Ureter (tissue), 1 donor: Measurements from ENCODE around the gene LRP2BP. TPM values are rescaled to one million over a fixed set of nuclear protein-coding genes. Genes with fewer than 3 reads are reported as not detected.
"Not testable (repeated sequence)": the region's sequence is repeated elsewhere in the genome, so short reads cannot be mapped to it uniquely, and the experiment has no call there.

Source experiments
- DNase-seq: peaks from one replicate; pipeline ENCODE4 v3.0.0-alpha.2; 2020; ENCODE audit warnings: low spot score
- total RNA-seq: library from RNA; stranded (reverse); gene quantifications from one replicate; pipeline ENCODE4 v1.2.4, GENCODE V29; 2023
- donor health status: DM: yes; HTN: yes; CAD: no.

Gene LRP2BP
- total RNA-seq, 1 donor from 2014 or later = 2.1 TPM

DNA sequence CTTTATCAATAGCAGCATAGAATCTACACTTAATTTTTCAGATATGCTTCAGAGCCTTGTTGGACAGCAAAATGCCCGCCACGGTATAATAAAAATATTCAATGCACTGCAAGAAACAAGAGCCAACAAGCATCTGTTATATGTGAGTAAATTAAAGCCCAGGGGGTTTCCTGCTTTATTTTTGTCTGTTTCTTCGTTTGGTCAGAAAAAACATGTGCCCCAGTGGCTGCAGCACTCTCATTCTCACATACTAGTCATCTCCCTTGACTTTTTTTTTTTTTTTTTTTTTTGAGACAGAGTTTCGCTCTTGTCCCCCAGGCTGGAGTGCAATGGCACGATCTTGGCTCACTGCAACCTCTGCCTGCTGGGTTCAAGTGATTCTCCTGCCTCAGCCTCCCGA is 33.2 kb downstream of the LRP2BP start:
- not testable (repeated sequence) for DNase-seq

- DNase-seq = no peak
Observed at GRCh38 chr4:185361872-185362271, 33.9 kb downstream of the LRP2BP start.

DNA sequence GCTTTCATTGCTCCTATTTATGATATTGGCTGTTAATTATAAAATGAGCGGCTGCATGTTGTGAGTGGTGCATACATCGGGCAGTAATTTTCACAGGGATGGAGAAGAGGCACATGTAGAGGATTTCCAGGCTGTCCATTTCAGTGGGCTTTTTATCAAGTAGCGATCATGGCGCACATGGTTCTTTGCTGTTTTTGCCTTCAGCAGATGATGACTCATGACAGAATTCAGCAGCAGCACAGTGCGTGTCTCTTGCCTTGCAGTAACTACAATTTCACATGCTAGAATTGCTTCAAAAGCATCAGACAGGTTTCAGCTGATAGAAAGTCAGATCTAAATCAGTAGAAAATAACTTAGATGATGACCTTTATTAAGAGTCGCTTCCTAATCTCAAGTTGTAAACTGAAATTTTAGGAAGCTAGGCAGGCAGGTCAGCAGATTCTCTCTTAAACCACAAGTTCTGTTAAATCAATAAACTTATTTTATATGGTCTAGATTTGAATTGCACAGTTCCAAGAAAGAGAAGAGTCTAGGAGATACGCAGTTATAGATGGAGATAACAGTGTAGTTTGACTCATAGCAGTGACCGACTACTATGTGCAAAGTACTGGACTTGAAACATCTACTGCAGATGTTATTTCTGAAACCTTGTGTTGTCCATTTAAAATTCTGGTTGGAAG is 35.8 kb downstream of the LRP2BP start:
- no peak for DNase-seq

DNA sequence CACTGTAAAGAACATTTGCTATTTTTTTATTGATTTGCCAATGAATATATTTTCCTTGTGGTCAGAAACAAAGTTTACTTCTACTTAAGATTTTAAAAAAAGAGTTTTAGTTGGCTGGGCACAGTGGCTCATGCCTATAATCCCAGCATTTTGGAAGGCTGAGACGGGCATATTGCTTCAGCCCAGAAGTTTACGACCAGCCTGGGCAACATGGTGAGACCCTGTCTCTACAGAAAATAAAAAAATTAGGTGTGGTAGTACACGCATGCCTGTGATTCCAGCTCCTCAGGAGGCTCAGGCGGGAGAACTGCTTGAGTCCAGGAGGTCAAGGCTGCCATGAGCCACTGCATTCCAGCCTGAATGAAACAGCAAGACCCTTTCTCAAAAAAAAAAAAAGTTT is 36.8 kb downstream of the LRP2BP start:
- DNase-seq = no peak

- no peak for DNase-seq
Observed at GRCh38 chr4:185358514-185358913, 37.2 kb downstream of the LRP2BP start.

DNA sequence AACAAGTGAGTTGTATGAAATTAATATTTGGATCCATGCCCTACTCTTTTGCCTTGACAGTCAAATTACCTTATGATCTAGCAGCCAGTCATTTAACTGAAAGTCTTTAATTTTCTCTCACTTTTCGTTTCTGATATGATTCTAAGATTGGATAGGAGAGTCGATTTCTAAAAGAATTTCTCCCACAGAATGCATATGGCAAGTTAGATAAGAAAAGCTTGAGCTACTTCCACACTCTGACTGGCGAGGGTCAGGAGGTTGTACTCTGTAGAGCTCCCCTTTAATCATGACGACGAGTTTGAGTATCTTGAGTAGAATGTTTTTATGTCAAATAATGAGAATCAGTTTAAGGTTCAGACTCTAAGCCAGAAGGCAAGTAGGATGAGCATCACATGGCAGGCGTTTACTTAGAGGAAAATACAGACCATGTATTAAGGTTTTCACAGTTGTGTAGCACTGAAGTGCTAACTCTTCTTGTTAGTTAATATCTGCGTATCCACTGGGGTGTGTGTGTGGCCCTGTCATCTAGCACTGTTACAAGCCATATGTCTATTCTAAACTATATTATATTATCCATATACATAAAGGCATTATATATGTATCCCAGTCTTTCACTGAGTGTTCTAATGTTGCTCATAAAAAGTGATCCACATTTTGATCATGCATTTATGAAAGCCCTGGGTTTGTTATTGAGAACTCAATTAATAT is 37.8 kb downstream of the LRP2BP start:
- no peak for DNase-seq

- no peak for DNase-seq
Observed at GRCh38 chr4:185357211-185357610, 38.5 kb downstream of the LRP2BP start.

DNA sequence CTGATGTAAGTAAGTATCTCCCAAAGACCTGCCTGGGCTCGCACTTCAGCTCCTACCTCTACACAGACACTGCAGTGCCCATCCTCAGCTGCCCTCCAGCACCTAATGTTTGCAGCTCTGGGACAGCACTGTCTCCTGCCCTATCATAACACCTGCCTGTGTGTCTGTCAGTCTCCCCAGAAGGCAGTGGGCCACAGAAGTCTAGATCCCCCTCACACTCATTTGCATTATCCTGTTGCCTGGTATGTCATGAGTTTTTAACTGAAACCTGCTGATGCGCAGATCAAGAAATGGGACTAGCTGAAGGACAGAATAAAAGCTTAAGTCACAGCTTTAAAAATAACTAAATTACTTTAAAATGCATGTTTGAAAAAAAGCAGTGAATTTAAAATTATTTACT is 43.0 kb downstream of the LRP2BP start:
- DNase-seq = no peak

DNA sequence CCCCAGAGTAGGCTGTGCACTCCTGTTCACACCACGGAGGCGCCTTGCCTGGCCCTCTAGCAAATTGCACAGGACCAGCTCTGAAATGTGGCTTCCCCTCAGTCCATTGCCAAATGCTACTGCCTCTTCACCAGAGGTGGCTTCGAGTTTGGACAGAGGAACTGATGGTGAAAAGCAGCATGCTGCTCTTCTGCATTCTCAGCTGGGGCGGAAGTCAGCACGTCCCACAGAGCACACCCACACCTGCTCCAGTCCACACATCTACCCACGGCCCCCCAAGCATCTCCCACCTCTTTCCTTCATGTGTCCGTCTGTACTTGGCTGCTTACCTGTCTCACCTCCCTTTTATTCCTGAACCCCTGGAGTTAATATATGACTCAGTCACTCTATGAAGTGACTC is 43.5 kb downstream of the LRP2BP start:
- DNase-seq = no peak

GRCh38 chr4:185351691-185352090 is 44.0 kb downstream of the LRP2BP start:
- no peak for DNase-seq

- no peak for DNase-seq
Observed at GRCh38 chr4:185346975-185347601, 48.6 kb downstream of the LRP2BP start.

GRCh38 chr4:185344743-185345538 is 50.8 kb downstream of the LRP2BP start:
- DNase-seq = no peak

- no peak for DNase-seq
Observed at GRCh38 chr4:185343726-185344581, 51.8 kb downstream of the LRP2BP start.

GRCh38 chr4:185341841-185342240 is 53.9 kb downstream of the LRP2BP start:
- DNase-seq = no peak

DNA sequence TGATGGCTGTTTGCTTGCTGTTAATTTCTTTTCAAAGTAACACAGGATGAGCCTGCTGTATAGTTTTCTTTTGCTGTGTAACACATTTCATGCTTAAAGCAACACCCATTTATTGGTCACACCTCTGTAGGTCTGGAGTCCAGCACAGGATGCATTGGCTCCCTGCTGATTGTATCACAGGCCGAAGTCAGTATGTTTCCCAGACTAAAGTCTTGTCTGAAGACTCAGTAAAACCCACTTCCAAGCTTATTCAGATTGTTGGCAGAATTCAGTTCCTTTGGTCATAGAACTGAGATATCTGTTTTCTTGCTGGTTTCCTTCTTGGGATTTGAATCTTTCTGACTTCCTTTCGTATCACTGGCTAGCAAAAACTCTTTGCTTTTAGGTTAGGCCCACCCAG is 54.3 kb downstream of the LRP2BP start:
- no peak for DNase-seq

DNA sequence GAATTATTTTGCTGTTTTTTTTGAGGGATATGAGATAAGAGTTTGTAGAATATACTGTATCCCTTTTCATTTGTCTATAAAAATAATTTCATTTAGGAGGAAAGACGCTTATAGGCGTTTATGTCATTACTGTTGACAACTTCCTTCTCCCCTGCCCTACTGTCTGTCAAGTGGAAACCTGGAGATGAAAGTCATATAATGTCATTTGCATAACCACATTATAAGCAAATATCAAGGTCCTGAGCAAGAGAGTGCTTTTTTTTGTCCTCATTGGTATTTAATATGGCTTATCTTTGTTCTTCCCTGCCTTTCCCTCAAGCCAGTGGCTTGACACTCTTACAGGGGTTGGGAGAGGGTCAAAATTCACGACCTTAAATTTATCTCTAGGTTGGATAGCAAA is 55.8 kb downstream of the LRP2BP start:
- no peak for DNase-seq

DNA sequence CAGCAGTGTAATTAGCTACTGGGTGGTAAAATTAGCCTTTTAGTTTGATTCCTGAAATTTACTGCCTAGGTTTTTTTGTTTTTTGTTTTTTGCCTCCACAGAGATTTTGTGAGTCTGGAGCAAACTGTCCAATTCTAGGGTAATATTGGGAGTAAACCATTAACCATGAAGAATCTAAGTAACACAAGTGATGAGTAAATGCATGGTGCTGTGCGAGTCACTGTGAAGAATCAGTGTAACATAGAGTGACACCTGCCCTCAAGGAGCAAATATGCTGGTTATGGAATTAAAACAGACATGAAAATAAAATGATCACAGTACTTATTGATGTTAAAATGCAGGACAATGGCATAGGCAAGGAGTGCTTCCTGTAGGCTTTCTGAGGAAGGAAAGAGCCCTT is 60.1 kb downstream of the LRP2BP start:
- no peak for DNase-seq

DNA sequence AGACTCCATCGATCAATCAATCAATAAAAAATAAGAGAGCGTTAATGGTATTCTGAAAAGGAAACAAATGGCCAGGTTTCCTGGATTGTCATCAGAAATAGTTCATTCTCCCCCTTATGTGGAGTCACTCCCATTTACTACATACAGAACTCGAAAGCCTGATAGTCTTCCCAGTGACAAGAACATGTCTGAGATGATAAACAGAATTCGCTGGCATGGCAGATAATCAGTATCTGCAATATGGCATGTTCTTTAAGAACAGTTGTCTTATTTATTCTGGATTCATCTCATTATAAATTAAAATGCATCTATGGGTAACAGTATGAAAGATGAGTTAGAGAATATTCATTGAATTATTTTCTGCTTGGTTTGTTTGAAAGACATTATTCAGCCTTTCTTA is 61.4 kb downstream of the LRP2BP start:
- no peak for DNase-seq

DNA sequence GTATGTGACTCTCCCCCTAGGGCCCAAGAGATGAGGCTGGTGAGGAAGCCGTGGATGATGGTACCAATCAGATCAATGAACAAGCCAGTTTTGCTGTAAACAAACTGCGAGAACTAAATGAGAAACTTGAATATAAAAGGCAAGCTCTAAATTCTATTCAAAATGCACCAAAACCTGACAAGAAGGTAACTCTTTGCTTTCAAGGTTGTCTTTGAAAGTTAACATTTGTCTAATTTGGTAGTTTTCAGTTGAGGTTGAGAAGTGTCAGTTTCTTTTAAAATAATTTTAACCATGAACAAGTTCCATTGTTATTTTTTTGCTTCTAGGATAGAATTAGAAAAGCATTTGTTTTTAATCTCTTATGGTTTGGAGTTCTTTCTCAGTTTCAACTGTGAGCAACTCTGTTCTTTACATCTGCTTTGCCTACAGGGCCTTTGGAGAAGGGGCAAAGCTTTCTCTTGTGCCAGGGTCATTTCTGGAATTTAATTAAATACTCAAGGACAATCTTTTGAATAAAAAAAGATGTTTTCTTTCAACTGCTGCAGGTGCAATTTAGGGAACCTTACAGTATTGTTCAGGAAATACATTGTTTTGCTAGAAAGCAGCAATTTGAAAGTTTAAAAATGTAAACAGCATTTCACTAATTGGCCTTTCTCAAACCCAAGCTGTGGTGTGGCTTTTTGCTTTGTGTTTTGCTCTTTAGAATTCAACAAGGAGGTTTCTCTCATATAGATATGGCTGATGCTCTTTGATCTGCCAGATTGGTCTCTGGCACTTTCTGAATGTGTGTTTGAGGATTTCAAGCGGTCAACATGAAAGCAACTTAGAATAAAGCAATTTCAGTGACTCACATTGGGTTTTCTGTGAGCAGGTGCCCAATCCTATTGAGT is 62.9 kb downstream of the LRP2BP start:
- no peak for DNase-seq

DNA sequence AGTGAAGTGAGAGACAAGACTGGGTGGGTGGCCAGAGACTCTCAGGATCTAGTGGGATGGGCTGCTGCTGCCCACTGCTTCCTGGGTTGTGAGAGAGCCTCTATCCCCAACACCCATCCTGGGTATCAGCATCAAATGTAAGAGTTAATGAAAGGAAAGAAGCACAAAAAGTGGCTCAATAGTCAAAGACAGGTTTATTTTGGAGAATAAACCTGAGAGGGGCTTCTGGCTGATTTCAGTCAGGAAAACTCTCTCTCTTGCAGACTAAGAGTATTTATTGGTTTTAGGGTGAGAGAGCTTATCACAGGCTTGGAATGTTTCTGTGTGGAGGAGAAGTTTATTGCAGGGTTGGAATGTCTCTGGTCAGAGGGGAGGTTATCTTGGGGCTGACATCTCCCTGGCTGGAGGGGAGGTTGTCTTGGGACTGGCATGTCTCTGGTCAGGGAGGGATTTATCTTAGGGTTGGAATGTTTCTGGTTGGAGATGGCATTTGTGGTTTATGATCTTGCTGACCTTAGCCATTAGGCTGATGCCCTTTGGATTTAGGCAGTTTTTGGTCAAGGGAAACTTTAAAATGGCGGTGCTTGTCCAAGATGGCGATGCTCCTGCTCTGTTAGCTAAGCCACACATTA is 65.7 kb downstream of the LRP2BP start:
- DNase-seq = not testable (repeated sequence)
